A549 (cell line): Measurements from ENCODE around the gene ZRANB1. TPM values are rescaled to one million over a fixed set of nuclear protein-coding genes. Genes with fewer than 3 reads are reported as not detected.

Experiments used
- ATAC-seq, 2 experiments: fragments of 200-7000 bp in 1 of 2; fragments of >200 bp in 1 of 2; cut with Nextera tagmentation in 1 of 2; cut with Tn5 transposase in 1 of 2; 3 replicates each; pipeline versions ENCODE4 v1.8.0 to v1.9.1; 2018 to 2020; ENCODE audit warnings: mild to moderate bottlenecking in 1 of 2, moderate library complexity in 1 of 2
- CTCF ChIA-PET: fragments of 300-600 bp; sonication (Branson Sonifier 250); formaldehyde crosslinking; extraction: SDS; loops from one replicate; lab custom pipeline; 2021; ENCODE audit warnings: antibody characterized with exemption, inconsistent platforms; lab: Yijun Ruan, JAX
- POLR2A ChIA-PET: fragments of 350-600 bp; formaldehyde crosslinking; extraction: SDS; loops from one replicate; lab custom pipeline; 2021; ENCODE audit warnings: antibody characterized with exemption, inconsistent platforms; lab: Yijun Ruan, JAX
- DNase-seq, 2 experiments: peaks; one replicate each; pipeline versions ENCODE4 v3.0.0 to v3.0.0-alpha.2; 2011 to 2016; ENCODE audit warnings: low read depth in 1 of 2, low spot score in 1 of 2
- FAIRE-seq: peaks from 2 replicates; lab custom pipeline; 2011; peaks lifted over from hg19 to GRCh38; lab: Jason Lieb, UNC
- H3K27ac ChIP-seq, 2 experiments: fragments of >200 bp; sonication (Bioruptor Twin); formaldehyde crosslinking; 3 replicates each; pipeline ENCODE4 v1.5.1; 2016 to 2017
- H3K4me1 ChIP-seq: fragments of >200 bp; sonication (Bioruptor Twin); formaldehyde crosslinking; 3 replicates; pipeline ENCODE4 v1.6.1; 2016
- H3K4me2 ChIP-seq: fragments of >200 bp; sonication (Bioruptor Twin); formaldehyde crosslinking; 3 replicates; pipeline ENCODE4 v1.6.1; 2016
- H3K4me3 ChIP-seq: fragments of >200 bp; sonication (Bioruptor Twin); formaldehyde crosslinking; 3 replicates; pipeline ENCODE4 v1.5.1; 2016
- H3K9me3 ChIP-seq: fragments of >200 bp; sonication (Bioruptor Twin); formaldehyde crosslinking; 3 replicates; pipeline ENCODE4 v1.6.1; 2016
- BCL3 ChIP-seq: fragments of >200 bp; sonication (Bioruptor Twin); formaldehyde crosslinking; IDR thresholded peaks from 3 replicates; pipeline ENCODE4 v1.6.1; 2016
- BHLHE40 ChIP-seq: IDR thresholded peaks from 2 replicates; pipeline ENCODE4 v1.6.1; 2012; ENCODE audit warnings: low read depth, low read length, inconsistent platforms
- CBX2 ChIP-seq: fragments of 200-600 bp; sonication (generic); IDR thresholded peaks from 2 replicates; pipeline ENCODE4 v1.6.1; 2016; ENCODE audit warnings: low read depth, mild to moderate bottlenecking, borderline replicate concordance
- CHD2 ChIP-seq: fragments of 150-350 bp; IDR thresholded peaks from 2 replicates; pipeline ENCODE4 v1.6.1; 2014; ENCODE audit warnings: low read length; ENCODE audit not compliant: partially characterized antibody
- CTCF ChIP-seq: fragments of >200 bp; sonication (Bioruptor Twin); formaldehyde crosslinking; IDR thresholded peaks from 3 replicates; pipeline ENCODE4 v1.5.1; 2016
- EHMT2 ChIP-seq: fragments of 200-600 bp; sonication (generic); IDR thresholded peaks from 2 replicates; pipeline ENCODE4 v1.6.1; 2016; ENCODE audit warnings: antibody characterized with exemption, low read depth, mild to moderate bottlenecking, moderate library complexity
- EP300 ChIP-seq, 2 experiments: fragments of >200 bp; sonication (Bioruptor Twin); formaldehyde crosslinking; IDR thresholded peaks; 2 replicates in 1 of 2; 3 replicates in 1 of 2; pipeline ENCODE4 v1.6.1; 2016 to 2017
- ESRRA ChIP-seq: fragments of 150-350 bp; IDR thresholded peaks from 2 replicates; pipeline ENCODE4 v1.6.1; 2014; ENCODE audit warnings: mild to moderate bottlenecking, low read length, borderline replicate concordance
- FOSB ChIP-seq: fragments of 250-450 bp; sonication (Bioruptor Pico); IDR thresholded peaks from 2 replicates; pipeline ENCODE4 v1.5.0; 2020; ENCODE audit warnings: mild to moderate bottlenecking, moderate library complexity
- FOSL2 ChIP-seq, 2 experiments: fragments of 450-650 bp in 1 of 2; fragments of >200 bp in 1 of 2; sonication (Bioruptor Twin) in 1 of 2; formaldehyde crosslinking; IDR thresholded peaks; 2 replicates each; pipeline versions ENCODE4 v1.5.0 to v1.6.1; 2016 to 2020; ENCODE audit warnings: mild to moderate bottlenecking in 1 of 2, moderate library complexity in 1 of 2
- GATA3 ChIP-seq: IDR thresholded peaks from 2 replicates; pipeline ENCODE4 v1.6.1; 2012; ENCODE audit warnings: borderline replicate concordance
- HDAC2 ChIP-seq: fragments of 200-600 bp; sonication (generic); IDR thresholded peaks from 2 replicates; pipeline ENCODE4 v1.6.1; 2016
- HOXB5 ChIP-seq: fragments of 250-450 bp; sonication (Bioruptor Pico); IDR thresholded peaks from 2 replicates; pipeline ENCODE4 v1.5.0; 2020; ENCODE audit warnings: mild to moderate bottlenecking, moderate library complexity
- JUN ChIP-seq, 2 experiments: fragments of >200 bp; sonication (Bioruptor Twin); formaldehyde crosslinking; IDR thresholded peaks; 2 replicates in 1 of 2; 3 replicates in 1 of 2; pipeline ENCODE4 v1.6.1; 2016 to 2017
- KDM1A ChIP-seq: fragments of 200-600 bp; sonication (generic); IDR thresholded peaks from 2 replicates; pipeline ENCODE4 v1.6.1; 2016; ENCODE audit warnings: low read depth, mild to moderate bottlenecking
- KDM5A ChIP-seq: fragments of 200-600 bp; sonication (generic); IDR thresholded peaks from 2 replicates; pipeline ENCODE4 v1.6.1; 2016; ENCODE audit warnings: antibody characterized with exemption, mild to moderate bottlenecking
- PBX3 ChIP-seq: IDR thresholded peaks from 2 replicates; pipeline ENCODE4 v1.6.1; 2012
- PHF8 ChIP-seq: fragments of 200-600 bp; sonication (generic); IDR thresholded peaks from 2 replicates; pipeline ENCODE4 v1.6.1; 2016; ENCODE audit warnings: low read depth, mild to moderate bottlenecking, antibody characterized with exemption, moderate library complexity, borderline replicate concordance
- POLR2A ChIP-seq: IDR thresholded peaks from 2 replicates; pipeline ENCODE4 v1.6.1; 2012; ENCODE audit warnings: mild to moderate bottlenecking, low read length
- POLR2AphosphoS2 ChIP-seq: conservative IDR thresholded peaks from 2 replicates; pipeline ENCODE4 v1.6.1; 2012; ENCODE audit warnings: low read length, improper control_type of control experiment, inconsistent platforms
- RAD21 ChIP-seq, 2 experiments: fragments of >200 bp in 1 of 2; sonication (Bioruptor Twin) in 1 of 2; formaldehyde crosslinking in 1 of 2; IDR thresholded peaks in 1 of 2; conservative IDR thresholded peaks in 1 of 2; 2 replicates in 1 of 2; 3 replicates in 1 of 2; pipeline ENCODE4 v1.6.1; 2012 to 2018; ENCODE audit warnings: inconsistent platforms in 1 of 2
- RARB ChIP-seq: fragments of 250-450 bp; sonication (Bioruptor Pico); IDR thresholded peaks from 2 replicates; pipeline ENCODE4 v1.8.0; 2021; ENCODE audit warnings: mild to moderate bottlenecking, moderate library complexity
- RCOR1 ChIP-seq: fragments of 150-350 bp; IDR thresholded peaks from 2 replicates; pipeline ENCODE4 v1.6.1; 2014; ENCODE audit warnings: antibody characterized with exemption, low read length, low read depth
- RFX5 ChIP-seq: fragments of 450-650 bp; IDR thresholded peaks from 2 replicates; pipeline ENCODE4 v1.7.1; 2014; ENCODE audit warnings: antibody characterized with exemption, mild to moderate bottlenecking, moderate library complexity
- SREBF2 ChIP-seq: fragments of 450-650 bp; IDR thresholded peaks from 2 replicates; pipeline ENCODE4 v1.6.1; 2014; ENCODE audit warnings: mild to moderate bottlenecking, moderate library complexity
- USF2 ChIP-seq: fragments of 450-650 bp; IDR thresholded peaks from 2 replicates; pipeline ENCODE4 v1.6.1; 2014; ENCODE audit warnings: antibody characterized with exemption
- ZNF302 ChIP-seq: fragments of 250-450 bp; sonication (Bioruptor Pico); IDR thresholded peaks from 2 replicates; pipeline ENCODE4 v1.9.0; 2021; ENCODE audit warnings: inconsistent platforms, mild to moderate bottlenecking, moderate library complexity
- ZSCAN20 ChIP-seq: fragments of 250-450 bp; sonication (Bioruptor Pico); IDR thresholded peaks from 2 replicates; pipeline ENCODE4 v1.8.0; 2022; ENCODE audit warnings: mild to moderate bottlenecking, moderate library complexity
- WGBS: methylation state at CpG from one replicate; pipeline ENCODE4 v1.1.6; 2017; ENCODE audit errors: missing lambda C conversion rate; 5-methylcytosine and 5-hydroxymethylcytosine counted together
- polyA plus RNA-seq, 4 experiments: library from polyadenylated mRNA; depleted of rRNA in 3 of 4; stranded (reverse); fragments of >200 nt; fragmentation: RNase III in 1 of 4; extraction: RNeasy Plus Mini Kit Qiagen cat#74134 plus additional on column Dnase treatment in 1 of 4; gene quantifications; 2 replicates in 3 of 4; 3 replicates in 1 of 4; pipeline ENCODE4 v1.2.3, GENCODE V29; 2011 to 2017

The ZRANB1 gene
- polyA plus RNA-seq, 2 of the 4 experiments (the other 2 are of a cell fraction) = 8.0 to 19.5 TPM

GRCh38 chr10:124989526-124989925, 47.6 kb downstream of the ZRANB1 start:
- Histone ChIP-seq H3K4me3 (no peak overlapping the region), H3K9me3 (no peaks in the 10 kb centered on the region), H3K4me1 (no peaks in the 10 kb centered on the region), H3K27ac (no peak overlapping the region), H3K4me2 (no peak overlapping the region)
- ChIA-PET CTCF (no interaction called here), POLR2A (no interaction called here)
- no peak for TF ChIP-seq HDAC2
- TF ChIP-seq CBX2 = no peak
- no peak for TF ChIP-seq GATA3
- no peak for TF ChIP-seq HOXB5 (CRISPR knock-in tag)
- TF ChIP-seq RARB (CRISPR knock-in tag) = no peak
- TF ChIP-seq FOSB (CRISPR knock-in tag) = no peak
- no peak for TF ChIP-seq PHF8
- no peak for TF ChIP-seq RAD21 (conservative IDR thresholded peaks at IDR 0.05 in 1 of 2, IDR thresholded peaks at IDR 0.05 in 1 of 2)
- TF ChIP-seq RCOR1 = no peak
- TF ChIP-seq BHLHE40 = no peak
- no peak for TF ChIP-seq CHD2
- TF ChIP-seq ZNF302 (CRISPR knock-in tag) = no peak
- no peak for TF ChIP-seq BCL3
- no peak for TF ChIP-seq KDM1A
- no peak for TF ChIP-seq ESRRA
- no peak for TF ChIP-seq FOSL2 (IDR thresholded peaks at IDR 0.05)
- TF ChIP-seq FOSL2 (CRISPR knock-in tag; IDR thresholded peaks at IDR 0.05) = no peak
- no peak for TF ChIP-seq POLR2A
- DNase-seq (no peak), FAIRE-seq (no peak), ATAC-seq (no peak)
- 85% methylated on average over 10 of the region's 10 CpGs for WGBS

GRCh38 chr10:124990671-124991625, 49.0 kb downstream of the ZRANB1 start:
- no peak overlapping the region for H3K4me3 ChIP-seq
- ChIA-PET CTCF (interaction anchor here (0.7 to 3.8 kb wide), 6 partner anchors 8 to 154 kb away, joined by 3 to 18 read pairs (median 6); no protein-coding TSS in a partner anchor), POLR2A (no interaction called here)
- DNase-seq = no peak
- no peak for FAIRE-seq
- no peak overlapping the region for H3K4me2 ChIP-seq
- H3K27ac ChIP-seq = no peak overlapping the region
- no peak for ATAC-seq
- no peaks in the 10 kb centered on the region for H3K4me1 ChIP-seq
- H3K9me3 ChIP-seq = no peaks in the 10 kb centered on the region
- 85% methylated on average over 13 of the region's 14 CpGs for WGBS
- TF ChIP-seq POLR2AphosphoS2 = no peak
- TF ChIP-seq EP300 (IDR thresholded peaks at IDR 0.05) = no peak
- TF ChIP-seq ZSCAN20 (CRISPR knock-in tag) = no peak

- 98% methylated on average over 4 of the region's 4 CpGs for WGBS
- H3K9me3 ChIP-seq = no peaks in the 10 kb centered on the region
- no peak overlapping the region for H3K4me2 ChIP-seq
- H3K4me3 ChIP-seq = no peak overlapping the region
- CTCF ChIA-PET = interaction anchor here (1.0 to 3.8 kb wide), 18 partner anchors 9 to 652 kb away, joined by 3 to 18 read pairs (median 6); no protein-coding TSS in a partner anchor
- H3K4me1 ChIP-seq = no peaks in the 10 kb centered on the region
- FAIRE-seq (no peak), DNase-seq (no peak), ATAC-seq (no peak)
- POLR2A ChIA-PET = no interaction called here
- H3K27ac ChIP-seq = no peak overlapping the region
- TF ChIP-seq CTCF = no peak
- TF ChIP-seq RAD21 (conservative IDR thresholded peaks at IDR 0.05 in 1 of 2, IDR thresholded peaks at IDR 0.05 in 1 of 2) = no peak
- no peak for TF ChIP-seq SREBF2
- TF ChIP-seq RFX5 = no peak
- TF ChIP-seq JUN (IDR thresholded peaks at IDR 0.05) = no peak
- no peak for TF ChIP-seq PBX3
- no peak for TF ChIP-seq BCL3
- no peak for TF ChIP-seq KDM5A
- TF ChIP-seq EHMT2 = no peak
- no peak for TF ChIP-seq USF2
- no peak for TF ChIP-seq EP300 (IDR thresholded peaks at IDR 0.05)
Measured at GRCh38 chr10:124991835-124992234, 49.9 kb downstream of the ZRANB1 start.
